CD14-positive monocyte (primary cell): Measurements from ENCODE around the gene OR2A2. TPM values are rescaled to one million over a fixed set of nuclear protein-coding genes. Genes with fewer than 3 reads are reported as not detected.
"Not testable (repeated sequence)": the region's sequence is repeated elsewhere in the genome, so short reads cannot be mapped to it uniquely, and the experiment has no call there.

Source experiments
- DNase-seq, 3 donors: peaks; one replicate each; pipeline ENCODE4 v3.0.0-alpha.2; 2011 to 2022
- H2AFZ ChIP-seq: 2 replicates; pipeline ENCODE4 v1.6.0; 2012; ENCODE audit warnings: mild to moderate bottlenecking, low read depth, low read length, inconsistent platforms; ENCODE audit not compliant: insufficient read depth, poor library complexity, severe bottlenecking
- H3K27ac ChIP-seq, 2 donors: 1 replicate in 1 of 2; 2 replicates in 1 of 2; pipeline ENCODE4 v1.5.1; 2012 to 2013; ENCODE audit warnings: low read length in 2 of 2, control low read depth in 1 of 2, inconsistent platforms in 1 of 2, low read depth in 1 of 2, mild to moderate bottlenecking in 1 of 2
- H3K27me3 ChIP-seq, 2 donors: one replicate each; pipeline versions ENCODE4 v1.6.0 to v1.6.1; 2011 to 2013; ENCODE audit warnings: low read length in 2 of 2; ENCODE audit not compliant: control insufficient read depth in 2 of 2, insufficient read depth in 2 of 2
- H3K36me3 ChIP-seq, 2 donors: replicated peaks in 1 of 2; 1 replicate in 1 of 2; 2 replicates in 1 of 2; pipeline versions ENCODE4 v1.5.1 to v1.6.1; 2012 to 2013; ENCODE audit warnings: low read length in 2 of 2, control low read depth in 1 of 2, inconsistent platforms in 1 of 2, mild to moderate bottlenecking in 1 of 2; ENCODE audit not compliant: insufficient read depth in 2 of 2, control insufficient read depth in 1 of 2
- H3K4me1 ChIP-seq, 2 donors: 1 replicate in 1 of 2; 2 replicates in 1 of 2; pipeline versions ENCODE4 v1.5.1 to v1.6.1; 2012 to 2013; ENCODE audit warnings: low read length in 2 of 2, control low read depth in 1 of 2, inconsistent platforms in 1 of 2, mild to moderate bottlenecking in 1 of 2, moderate library complexity in 1 of 2; ENCODE audit not compliant: insufficient read depth in 2 of 2, control insufficient read depth in 1 of 2
- H3K4me2 ChIP-seq: replicated peaks from 2 replicates; pipeline ENCODE3; 2012; ENCODE audit warnings: low read length, moderate library complexity, mild to moderate bottlenecking; ENCODE audit not compliant: poor library complexity, severe bottlenecking; ENCODE audit errors: extremely low read depth
- H3K4me3 ChIP-seq, 3 experiments: fragments of 200-600 bp in 1 of 3; sonication (generic) in 1 of 3; replicated peaks in 1 of 3; 1 replicate in 2 of 3; 2 replicates in 1 of 3; pipeline ENCODE4 v1.5.1; 2011 to 2013; ENCODE audit warnings: low read length in 3 of 3, mild to moderate bottlenecking in 3 of 3, control low read depth in 2 of 3, low read depth in 2 of 3, inconsistent platforms in 1 of 3, moderate library complexity in 1 of 3
- H3K79me2 ChIP-seq: 2 replicates; pipeline ENCODE4 v1.6.0; 2012; ENCODE audit warnings: mild to moderate bottlenecking, control low read depth, inconsistent platforms, low read length, moderate library complexity; ENCODE audit not compliant: insufficient read depth
- H3K9ac ChIP-seq: 2 replicates; pipeline ENCODE4 v1.6.0; 2017; ENCODE audit warnings: low read length, mild to moderate bottlenecking; ENCODE audit not compliant: insufficient read depth, poor library complexity, severe bottlenecking
- H3K9me3 ChIP-seq, 2 donors: replicated peaks in 1 of 2; 1 replicate in 1 of 2; 2 replicates in 1 of 2; pipeline versions ENCODE4 v1.5.1 to v1.6.1; 2012 to 2013; ENCODE audit warnings: low read length in 2 of 2, control low read depth in 1 of 2; ENCODE audit not compliant: control insufficient read depth in 1 of 2, insufficient read depth in 1 of 2
- H4K20me1 ChIP-seq: 2 replicates; pipeline ENCODE4 v1.6.0; 2012; ENCODE audit warnings: mild to moderate bottlenecking, low read length, control low read depth, moderate library complexity; ENCODE audit not compliant: insufficient read depth
- H3K27ac Mint-ChIP-seq, 7 donors: one replicate each; pipeline ENCODE4 v1.8.0; 2020; ENCODE audit warnings: mild to moderate bottlenecking in 7 of 7, mixed read lengths in 7 of 7, moderate library complexity in 6 of 7, inconsistent platforms in 2 of 7
- H3K27me3 Mint-ChIP-seq, 3 donors: one replicate each; pipeline ENCODE4 v1.8.0; 2021 to 2022; ENCODE audit warnings: low read depth in 3 of 3, mild to moderate bottlenecking in 3 of 3, mixed read lengths in 3 of 3, moderate library complexity in 3 of 3, inconsistent platforms in 1 of 3
- H3K36me3 Mint-ChIP-seq, 2 donors: one replicate each; pipeline ENCODE4 v1.8.0; 2020; ENCODE audit warnings: mixed read lengths in 2 of 2, inconsistent platforms in 1 of 2, mild to moderate bottlenecking in 1 of 2
- H3K4me1 Mint-ChIP-seq: one replicate; pipeline ENCODE4 v1.8.0; 2020; ENCODE audit warnings: mild to moderate bottlenecking, mixed read lengths
- H3K4me3 Mint-ChIP-seq, 2 donors: one replicate each; pipeline ENCODE4 v1.8.0; 2020; ENCODE audit warnings: mild to moderate bottlenecking in 2 of 2, mixed read lengths in 2 of 2, moderate library complexity in 1 of 2
- H3K9me3 Mint-ChIP-seq, 7 donors: one replicate each; pipeline ENCODE4 v1.8.0; 2020 to 2022; ENCODE audit warnings: mixed read lengths in 7 of 7, mild to moderate bottlenecking in 6 of 7, moderate library complexity in 6 of 7, inconsistent platforms in 2 of 7
- CTCF ChIP-seq: fragments of 200-600 bp; IDR thresholded peaks from one replicate; pipeline ENCODE4 v1.8.0; 2022; ENCODE audit warnings: antibody characterized with exemption, mild to moderate bottlenecking
- WGBS: methylation state at CpG from one replicate; pipeline ENCODE4 v1.1.5; 2013; ENCODE audit warnings: missing lambda C conversion rate; ENCODE audit not compliant: insufficient coverage; 5-methylcytosine and 5-hydroxymethylcytosine counted together
- intact Hi-C, 2 donors: fragments of 100-400 bp; cut with micrococcal nuclease; formaldehyde crosslinking; loops; one replicate each; pipeline versions ENCODE4 v1.15.0 to v1.15.1; 2023
- polyA plus RNA-seq, 3 donors: library from polyadenylated mRNA; depleted of rRNA in 1 of 3; unstranded in 2 of 3; stranded (reverse) in 1 of 3; fragments of 300-500 nt in 2 of 3; fragments of >200 nt in 1 of 3; fragmentation: Illumina TruSeq in 2 of 3; gene quantifications; 1 replicate in 2 of 3; 2 replicates in 1 of 3; pipeline ENCODE4 v1.2.3, GENCODE V29; 2012 to 2021

Gene OR2A2
- polyA plus RNA-seq, 3 donors = not detected

GRCh38 chr7:144122876-144123275, 13.5 kb downstream of the OR2A2 start, which contains the start of gene OR2A14:
OR2A14 (plus strand) TSS chr7:144123176; CDS start chr7:144129113, 5,937 bp downstream.
- intact Hi-C loops = no loop called here
- Histone ChIP-seq H3K79me2 (no peaks in the 10 kb centered on the region), H3K27me3 (no peaks in the 10 kb centered on the region), H3K27ac (no peak within 1 kb of the TSS), H3K36me3 (no peaks in the 10 kb centered on the region), H2AFZ (no peak within 1 kb of the TSS), H3K4me1 (no peaks in the 10 kb centered on the region), H3K4me2 (no peak within 1 kb of the TSS), H3K4me3 (no peak within 1 kb of the TSS), H3K9me3 (no peaks in the 10 kb centered on the region), H3K9ac (no peak within 1 kb of the TSS), H4K20me1 (no peaks in the 10 kb centered on the region)
- H3K36me3 Mint-ChIP-seq = no peaks in the 10 kb centered on the region
- TF ChIP-seq CTCF = no peak
- no CpG with 5 or more reads among the region's 1 CpG for WGBS
- no peak for DNase-seq
- peaks cover 0 to 4% (median 0%) of the 10 kb centered on the region in 7 donors for H3K9me3 Mint-ChIP-seq
- no peaks in the 10 kb centered on the region for H3K4me1 Mint-ChIP-seq
- no peak within 1 kb of the TSS for H3K27ac Mint-ChIP-seq
- no peaks in the 10 kb centered on the region for H3K27me3 Mint-ChIP-seq
- H3K4me3 Mint-ChIP-seq = no peak within 1 kb of the TSS

- Histone ChIP-seq H3K27me3 (no peaks in the 10 kb centered on the region), H4K20me1 (no peaks in the 10 kb centered on the region), H3K4me2 (no peak overlapping the region), H3K27ac (no peak overlapping the region), H3K4me1 (no peaks in the 10 kb centered on the region), H3K36me3 (no peaks in the 10 kb centered on the region), H3K9me3 (no peaks in the 10 kb centered on the region), H3K79me2 (no peaks in the 10 kb centered on the region), H3K4me3 (no peak overlapping the region), H2AFZ (no peak overlapping the region), H3K9ac (no peak overlapping the region)
- no peaks in the 10 kb centered on the region for H3K36me3 Mint-ChIP-seq
- no peaks in the 10 kb centered on the region for H3K4me1 Mint-ChIP-seq
- peak; percentile 83 for TF ChIP-seq CTCF
- H3K9me3 Mint-ChIP-seq = no peaks in the 10 kb centered on the region
- DNase-seq = peak; percentile 52 to 65 (median 52)
- H3K4me3 Mint-ChIP-seq = no peak overlapping the region
- intact Hi-C loops = no loop called here
- H3K27ac Mint-ChIP-seq = no peak overlapping the region
- 20% methylated on average over 3 of the region's 6 CpGs for WGBS
- peaks cover 0 to 1% (median 0%) of the 10 kb centered on the region in 3 donors for H3K27me3 Mint-ChIP-seq
Observed at GRCh38 chr7:144127714-144128334, 18.4 kb downstream of the OR2A2 start.

GRCh38 chr7:144129601-144130000, 20.2 kb downstream of the OR2A2 start:
- H3K9me3 ChIP-seq, H3K27ac Mint-ChIP-seq, H3K4me1 ChIP-seq, H3K9me3 Mint-ChIP-seq, H3K4me3 Mint-ChIP-seq, intact Hi-C loops, H3K4me2 ChIP-seq, H3K9ac ChIP-seq, H3K4me3 ChIP-seq, H3K4me1 Mint-ChIP-seq, DNase-seq, H3K36me3 Mint-ChIP-seq, H3K27me3 Mint-ChIP-seq, H2AFZ ChIP-seq, H3K79me2 ChIP-seq, H3K27me3 ChIP-seq, H3K36me3 ChIP-seq, H3K27ac ChIP-seq, H4K20me1 ChIP-seq: not testable (repeated sequence)
- WGBS = 97% methylated on average over 6 of the region's 9 CpGs
